Caco-2 (cell line): ENCODE results near the gene PEF1. TPM values are rescaled to one million over a fixed set of nuclear protein-coding genes. Genes with fewer than 3 reads are reported as not detected.

ENCODE experiments used
- BruUV-seq: library from RNA; stranded (reverse); fragments of 400-500 nt; replicated peaks from 2 replicates; lab custom pipeline; 2021; lab: Mats Ljungman, UMichigan
- CTCF ChIA-PET: fragments of 300-600 bp; sonication (Branson Sonifier 250); formaldehyde crosslinking; loops from one replicate; lab custom pipeline; 2022; ENCODE audit warnings: antibody characterized with exemption; lab: Charles Lee
- POLR2A ChIA-PET: fragments of 300-600 bp; sonication (Branson Sonifier 250); formaldehyde crosslinking; loops from one replicate; lab custom pipeline; 2022; ENCODE audit warnings: antibody characterized with exemption; lab: Charles Lee
- DNase-seq, 2 experiments: peaks; one replicate each; pipeline versions ENCODE4 v3.0.0 to v3.0.0-alpha.2; 2020 to 2022
- H3K27me3 ChIP-seq: replicated peaks from 2 replicates; pipeline ENCODE4 v1.6.0; 2011; ENCODE audit warnings: low read length; ENCODE audit not compliant: control insufficient read depth, insufficient read depth
- H3K36me3 ChIP-seq: 2 replicates; pipeline ENCODE4 v1.5.1; 2011; ENCODE audit warnings: low read length; ENCODE audit not compliant: control insufficient read depth, insufficient read depth
- H3K4me1 ChIP-seq: fragments of 250-450 bp; sonication (Bioruptor Pico); 2 replicates; pipeline ENCODE4 v1.5.1; 2020; ENCODE audit warnings: mild to moderate bottlenecking
- H3K4me3 ChIP-seq: 2 replicates; pipeline ENCODE4 v1.5.1; 2011; ENCODE audit warnings: low read depth, mild to moderate bottlenecking, control low read depth, low read length
- H3K9me3 ChIP-seq: fragments of 250-450 bp; sonication (Bioruptor Pico); 2 replicates; pipeline ENCODE4 v1.5.1; 2020; ENCODE audit warnings: mild to moderate bottlenecking, moderate library complexity
- H3K27ac Mint-ChIP-seq: one replicate; pipeline ENCODE4 v1.8.0; 2022; ENCODE audit warnings: mixed read lengths; ENCODE audit not compliant: unreplicated experiment
- H3K27me3 Mint-ChIP-seq: one replicate; pipeline ENCODE4 v1.8.0; 2022; ENCODE audit warnings: mixed read lengths; ENCODE audit not compliant: insufficient read depth, unreplicated experiment
- H3K36me3 Mint-ChIP-seq: one replicate; pipeline ENCODE4 v1.8.0; 2022; ENCODE audit warnings: mild to moderate bottlenecking, mixed read lengths; ENCODE audit not compliant: insufficient read depth, unreplicated experiment
- H3K4me1 Mint-ChIP-seq: one replicate; pipeline ENCODE4 v1.8.0; 2022; ENCODE audit warnings: low read depth, mixed read lengths; ENCODE audit not compliant: unreplicated experiment
- H3K4me3 Mint-ChIP-seq: one replicate; pipeline ENCODE4 v1.8.0; 2022; ENCODE audit warnings: mild to moderate bottlenecking, moderate library complexity, mixed read lengths; ENCODE audit not compliant: unreplicated experiment
- H3K9me3 Mint-ChIP-seq: one replicate; pipeline ENCODE4 v1.8.0; 2022; ENCODE audit warnings: mixed read lengths; ENCODE audit not compliant: unreplicated experiment
- intact Hi-C: fragments of 100-400 bp; cut with micrococcal nuclease; formaldehyde crosslinking; loops from one replicate; pipeline ENCODE4 v1.10.0; 2022; ENCODE audit not compliant: unreplicated experiment
- total RNA-seq: library from RNA; stranded (reverse); gene quantifications from 2 replicates; pipeline ENCODE4 v1.2.3, GENCODE V29; 2022
- TF ChIP-seq, protein P1 (sequence below), 2 experiments: fragments of 200-600 bp in 1 of 2; IDR thresholded peaks; 1 replicate in 1 of 2; 2 replicates in 1 of 2; pipeline versions ENCODE4 v1.5.1 to v1.8.0; 2011 to 2022; ENCODE audit warnings: antibody characterized with exemption in 1 of 2, control low read depth in 1 of 2, inconsistent platforms in 1 of 2, low read depth in 1 of 2, low read length in 1 of 2, mild to moderate bottlenecking in 1 of 2, moderate library complexity in 1 of 2; ENCODE audit not compliant: insufficient read depth in 1 of 2, severe bottlenecking in 1 of 2, unreplicated experiment in 1 of 2

The PEF1 gene
- total RNA-seq, 1 experiment from 2014 or later, result 22.1 TPM

DNA sequence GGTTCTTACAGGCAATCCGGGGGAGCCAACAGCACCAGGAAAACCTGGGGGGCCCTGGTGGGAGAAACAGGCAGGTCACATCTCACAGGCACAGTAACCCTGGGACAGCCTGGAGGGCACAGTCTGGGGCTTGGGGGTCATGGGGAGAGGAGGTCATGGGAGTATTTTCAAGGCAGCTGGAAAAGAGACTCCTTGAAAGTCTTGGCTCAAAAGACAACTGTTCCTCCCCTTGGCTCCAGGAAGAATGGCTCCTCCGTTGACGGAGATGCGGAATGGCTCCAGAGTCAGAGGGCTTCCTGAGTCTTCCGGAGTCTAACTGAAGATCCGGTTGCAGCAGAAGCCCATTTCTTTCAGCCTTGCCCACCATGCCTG, 25.9 kb upstream of the PEF1 start:
- no peaks in the 10 kb centered on the region for H3K9me3 ChIP-seq
- H3K27me3 ChIP-seq, result no peaks in the 10 kb centered on the region
- no peak overlapping the region for H3K27ac Mint-ChIP-seq
- no peak overlapping the region for H3K4me3 Mint-ChIP-seq
- POLR2A ChIA-PET, result no interaction called here
- no peaks in the 10 kb centered on the region for H3K4me1 ChIP-seq
- CTCF ChIA-PET, result interaction anchor here (0.8 to 1.1 kb wide), 2 partner anchors 45 to 119 kb away, joined by 3 read pairs; no protein-coding TSS in a partner anchor
- H3K4me3 ChIP-seq, result no peak overlapping the region
- BruUV-seq, result no TSS peak
- H3K36me3 Mint-ChIP-seq, result no peaks in the 10 kb centered on the region
- intact Hi-C loops, result no loop called here
- peaks cover 5% of the 10 kb centered on the region for H3K4me1 Mint-ChIP-seq
- H3K36me3 ChIP-seq, result no peaks in the 10 kb centered on the region
- no peaks in the 10 kb centered on the region for H3K27me3 Mint-ChIP-seq
- DNase-seq, result no peak
- H3K9me3 Mint-ChIP-seq, result no peaks in the 10 kb centered on the region
- TF ChIP-seq, protein P1, sequence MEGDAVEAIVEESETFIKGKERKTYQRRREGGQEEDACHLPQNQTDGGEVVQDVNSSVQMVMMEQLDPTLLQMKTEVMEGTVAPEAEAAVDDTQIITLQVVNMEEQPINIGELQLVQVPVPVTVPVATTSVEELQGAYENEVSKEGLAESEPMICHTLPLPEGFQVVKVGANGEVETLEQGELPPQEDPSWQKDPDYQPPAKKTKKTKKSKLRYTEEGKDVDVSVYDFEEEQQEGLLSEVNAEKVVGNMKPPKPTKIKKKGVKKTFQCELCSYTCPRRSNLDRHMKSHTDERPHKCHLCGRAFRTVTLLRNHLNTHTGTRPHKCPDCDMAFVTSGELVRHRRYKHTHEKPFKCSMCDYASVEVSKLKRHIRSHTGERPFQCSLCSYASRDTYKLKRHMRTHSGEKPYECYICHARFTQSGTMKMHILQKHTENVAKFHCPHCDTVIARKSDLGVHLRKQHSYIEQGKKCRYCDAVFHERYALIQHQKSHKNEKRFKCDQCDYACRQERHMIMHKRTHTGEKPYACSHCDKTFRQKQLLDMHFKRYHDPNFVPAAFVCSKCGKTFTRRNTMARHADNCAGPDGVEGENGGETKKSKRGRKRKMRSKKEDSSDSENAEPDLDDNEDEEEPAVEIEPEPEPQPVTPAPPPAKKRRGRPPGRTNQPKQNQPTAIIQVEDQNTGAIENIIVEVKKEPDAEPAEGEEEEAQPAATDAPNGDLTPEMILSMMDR (IDR thresholded peaks at IDR 0.05; ENCODE audit: insufficient read depth in 1 of 2, low read depth in 1 of 2, low read length in 1 of 2, severe bottlenecking in 1 of 2, unreplicated experiment in 1 of 2), result no peak

DNA sequence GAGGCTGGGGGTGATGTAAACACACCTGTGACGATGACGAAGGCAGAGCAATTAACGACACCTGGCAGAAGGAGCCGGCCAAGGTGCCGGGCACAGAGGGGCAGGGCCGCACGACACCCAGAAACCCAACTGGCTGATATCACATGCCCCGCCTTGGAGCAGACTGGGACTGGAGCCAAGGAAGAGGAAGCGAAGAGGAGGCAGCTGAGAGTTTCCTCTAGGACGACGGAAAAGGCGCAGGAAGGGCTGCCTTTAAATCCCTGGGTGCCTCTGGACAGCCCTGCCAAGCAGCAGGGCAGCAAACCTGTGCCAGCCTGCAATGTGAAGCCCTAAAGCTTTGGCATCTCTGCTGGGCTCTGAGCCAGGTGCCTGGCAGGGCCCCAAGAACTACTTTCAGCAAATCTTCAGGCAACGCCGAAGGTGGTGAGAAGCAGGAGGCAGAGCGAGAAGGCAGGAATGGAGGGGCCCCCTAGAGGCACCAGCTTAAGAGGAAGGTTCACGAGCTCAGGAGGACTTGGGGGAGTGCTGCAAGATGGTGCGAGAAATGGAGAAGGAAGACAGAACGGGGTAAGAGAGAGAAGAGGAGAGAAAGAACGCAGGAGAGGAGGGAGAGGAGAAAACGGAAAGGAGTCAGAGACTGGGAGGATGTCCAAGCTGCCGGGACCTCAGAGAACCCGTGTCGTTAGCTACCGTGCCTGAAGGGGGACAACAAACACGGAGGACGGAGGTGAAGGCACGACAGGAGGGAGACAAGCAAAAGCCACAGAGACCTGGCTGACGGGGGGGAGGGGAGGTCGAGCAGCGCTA, 25.3 kb upstream of the PEF1 start:
- no peaks in the 10 kb centered on the region for H3K36me3 ChIP-seq
- no peaks in the 10 kb centered on the region for H3K9me3 ChIP-seq
- no peaks in the 10 kb centered on the region for H3K27me3 Mint-ChIP-seq
- no peaks in the 10 kb centered on the region for H3K4me1 ChIP-seq
- BruUV-seq, result no TSS peak
- POLR2A ChIA-PET, result no interaction called here
- no peaks in the 10 kb centered on the region for H3K9me3 Mint-ChIP-seq
- no peak overlapping the region for H3K4me3 Mint-ChIP-seq
- intact Hi-C loops, result no loop called here
- TF ChIP-seq, protein P1 (IDR thresholded peaks at IDR 0.05; ENCODE audit: insufficient read depth in 1 of 2, low read depth in 1 of 2, low read length in 1 of 2, severe bottlenecking in 1 of 2, unreplicated experiment in 1 of 2), result no peak
- no peaks in the 10 kb centered on the region for H3K27me3 ChIP-seq
- CTCF ChIA-PET, result interaction anchor here (0.8 to 1.1 kb wide), 2 partner anchors 46 to 119 kb away, joined by 3 read pairs; no protein-coding TSS in a partner anchor
- no peak overlapping the region for H3K4me3 ChIP-seq
- no peaks in the 10 kb centered on the region for H3K36me3 Mint-ChIP-seq
- no peak for DNase-seq
- no peak overlapping the region for H3K27ac Mint-ChIP-seq
- H3K4me1 Mint-ChIP-seq, result no peaks in the 10 kb centered on the region

- intact Hi-C loops, result no loop called here
- H3K36me3 Mint-ChIP-seq, result no peaks in the 10 kb centered on the region
- DNase-seq, result no peak
- H3K27ac Mint-ChIP-seq, result no peak overlapping the region
- ChIA-PET POLR2A (no interaction called here), CTCF (no interaction called here)
- Histone ChIP-seq H3K27me3 (no peaks in the 10 kb centered on the region), H3K36me3 (no peaks in the 10 kb centered on the region), H3K4me1 (no peaks in the 10 kb centered on the region), H3K4me3 (no peak overlapping the region), H3K9me3 (no peaks in the 10 kb centered on the region)
- no peaks in the 10 kb centered on the region for H3K4me1 Mint-ChIP-seq
- H3K9me3 Mint-ChIP-seq, result no peaks in the 10 kb centered on the region
- TF ChIP-seq, protein P1 (IDR thresholded peaks at IDR 0.05; ENCODE audit: insufficient read depth in 1 of 2, low read depth in 1 of 2, low read length in 1 of 2, severe bottlenecking in 1 of 2, unreplicated experiment in 1 of 2), result no peak
- no peak overlapping the region for H3K4me3 Mint-ChIP-seq
- H3K27me3 Mint-ChIP-seq, result no peaks in the 10 kb centered on the region
- BruUV-seq, result no TSS peak
Observed at GRCh38 chr1:31669433-31669785, 24.7 kb upstream of the PEF1 start.
